OCI-M2 (cell line): ENCODE data around the gene FMN2.
"Not testable (repeated sequence)": the region's sequence is repeated elsewhere in the genome, so short reads cannot be mapped to it uniquely, and the experiment has no call there.

Source experiments
- DNase-seq: peaks from one replicate; lab custom pipeline; 2025; ENCODE audit not compliant: unreplicated experiment; lab: John Stamatoyannopoulos, UW

Gene FMN2

DNA sequence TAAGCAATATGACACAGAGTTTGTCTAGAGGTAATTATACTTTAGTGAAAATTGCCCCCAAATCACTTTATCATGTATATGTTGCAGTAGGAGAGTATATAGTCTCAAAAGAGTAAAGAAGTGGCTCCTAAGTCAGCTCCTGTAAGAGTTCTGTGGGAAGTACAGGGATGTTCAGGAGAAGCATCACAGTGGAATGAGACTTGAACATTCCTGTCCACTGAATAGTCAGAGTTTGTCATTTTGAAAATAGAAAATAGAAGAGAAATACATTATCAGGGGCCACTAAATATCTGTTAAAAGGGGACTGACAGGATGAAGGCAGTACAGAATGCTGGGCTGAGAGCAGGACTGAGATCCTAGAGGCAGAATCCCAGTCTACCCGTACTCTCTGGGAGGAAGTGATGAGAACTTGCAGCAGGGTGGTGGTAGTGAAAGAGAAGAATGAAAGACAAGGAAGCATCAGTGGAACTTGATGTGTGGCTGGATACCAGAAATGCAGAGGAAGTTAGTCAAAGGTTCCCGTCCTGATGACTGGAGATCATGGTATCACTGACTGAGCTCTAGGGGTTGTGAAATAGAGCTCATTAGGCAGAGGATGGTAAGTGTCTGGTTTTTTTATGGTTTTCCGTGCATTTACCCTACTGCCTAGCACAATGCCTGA lies 153.4 kb downstream of the FMN2 start:
- no peak for DNase-seq

DNA sequence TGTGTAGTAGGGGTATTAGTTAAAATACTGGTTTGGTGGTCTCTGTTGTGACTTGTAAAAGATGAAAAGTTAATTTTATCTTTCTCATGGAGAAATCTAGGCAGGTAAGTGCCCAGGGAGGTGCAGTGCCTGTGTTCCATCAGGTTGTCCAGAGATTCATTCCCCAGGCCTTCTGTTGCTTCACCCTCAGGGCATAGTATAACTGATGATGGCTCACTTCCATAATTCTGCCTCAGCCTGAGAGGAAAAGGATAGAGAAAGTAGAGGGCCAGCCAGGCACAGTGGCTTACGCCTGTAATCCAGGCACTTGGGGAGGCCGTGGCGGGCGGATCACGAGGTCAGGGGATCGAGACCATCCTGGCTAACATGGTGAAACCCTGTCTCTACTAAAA lies 153.9 kb downstream of the FMN2 start:
- DNase-seq = no peak

DNA sequence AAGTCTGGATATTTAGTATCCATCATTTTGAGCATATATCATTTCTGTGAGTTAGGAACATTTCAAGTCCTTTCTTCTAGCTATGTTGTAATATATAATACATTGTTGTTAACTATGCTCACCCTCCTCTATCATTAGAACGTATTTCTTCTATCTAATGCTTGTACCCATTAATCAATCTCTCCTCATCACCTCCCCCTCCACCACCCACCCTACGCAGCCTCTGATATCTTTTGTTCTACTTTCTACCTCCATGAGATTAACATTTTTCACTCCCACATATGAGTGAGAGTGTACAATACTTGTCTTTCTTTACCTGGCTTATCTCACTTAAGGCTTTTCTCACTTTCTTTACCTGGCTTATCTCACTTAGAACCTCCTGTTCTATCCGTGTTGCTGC lies 156.2 kb downstream of the FMN2 start:
- no peak for DNase-seq

DNA sequence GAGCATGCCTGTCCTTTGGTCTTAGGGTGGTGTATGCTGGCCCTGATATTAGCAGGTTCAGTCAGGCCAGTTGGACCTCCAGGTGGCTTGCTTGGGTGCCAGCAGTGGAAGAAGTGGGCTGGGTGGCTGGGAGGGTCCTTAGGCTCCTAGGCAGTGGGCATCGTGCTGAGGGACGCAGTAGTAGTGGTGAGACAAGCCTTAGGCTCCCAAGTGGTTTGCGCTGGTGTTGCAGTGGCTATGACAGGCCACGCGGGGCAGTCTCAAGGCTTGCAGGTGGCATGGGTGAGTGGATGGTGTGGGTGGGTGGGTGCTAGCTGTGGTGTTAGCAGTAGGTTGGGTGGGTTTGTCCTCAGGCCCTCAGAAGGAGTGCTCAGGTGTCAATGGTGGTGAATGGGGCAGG lies 162.3 kb downstream of the FMN2 start:
- DNase-seq = no peak

DNA sequence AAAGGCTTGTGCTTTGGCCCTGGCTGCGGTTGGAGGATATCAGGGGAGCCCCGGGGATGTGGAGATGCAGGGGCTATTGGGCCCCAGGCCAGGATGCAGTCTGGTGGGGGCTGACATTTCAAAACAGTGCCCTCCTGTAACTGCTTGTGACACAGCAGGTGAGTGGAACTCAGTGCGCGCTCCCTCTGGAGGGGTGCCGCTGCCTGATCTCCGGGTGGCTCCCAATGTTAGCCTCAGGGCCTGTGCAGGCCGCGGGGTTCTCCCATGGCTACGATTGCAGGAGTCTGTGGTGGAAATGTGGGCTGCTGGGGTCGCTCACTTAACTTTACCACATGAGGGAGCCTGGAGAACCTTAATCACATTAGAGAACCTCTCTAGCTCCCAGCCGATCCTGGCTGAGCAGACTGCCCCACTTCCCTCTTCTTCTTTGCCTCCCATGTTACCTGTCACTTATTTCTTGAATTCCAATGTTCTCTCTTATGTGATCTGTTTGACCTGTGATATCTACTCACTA lies 163.2 kb downstream of the FMN2 start:
- no peak for DNase-seq

DNA sequence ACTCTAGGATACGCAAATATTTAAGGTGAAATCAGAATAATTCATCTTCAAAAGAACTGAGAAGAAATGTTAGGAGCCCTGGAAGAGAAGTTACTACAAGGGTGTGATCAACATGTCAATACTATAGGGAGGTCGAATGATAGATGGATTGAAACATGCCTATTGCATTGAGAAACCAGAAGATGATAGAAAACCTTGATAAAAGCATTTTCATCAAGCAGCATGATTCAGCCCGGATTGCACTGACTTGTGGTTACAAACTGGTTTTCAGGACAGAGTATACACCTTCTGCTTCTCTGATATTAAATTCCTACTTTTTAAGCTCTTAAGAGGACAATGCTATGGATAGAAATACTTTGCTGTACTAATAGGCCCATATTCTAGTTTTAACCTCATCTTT lies 164.2 kb downstream of the FMN2 start:
- DNase-seq = no peak

DNA sequence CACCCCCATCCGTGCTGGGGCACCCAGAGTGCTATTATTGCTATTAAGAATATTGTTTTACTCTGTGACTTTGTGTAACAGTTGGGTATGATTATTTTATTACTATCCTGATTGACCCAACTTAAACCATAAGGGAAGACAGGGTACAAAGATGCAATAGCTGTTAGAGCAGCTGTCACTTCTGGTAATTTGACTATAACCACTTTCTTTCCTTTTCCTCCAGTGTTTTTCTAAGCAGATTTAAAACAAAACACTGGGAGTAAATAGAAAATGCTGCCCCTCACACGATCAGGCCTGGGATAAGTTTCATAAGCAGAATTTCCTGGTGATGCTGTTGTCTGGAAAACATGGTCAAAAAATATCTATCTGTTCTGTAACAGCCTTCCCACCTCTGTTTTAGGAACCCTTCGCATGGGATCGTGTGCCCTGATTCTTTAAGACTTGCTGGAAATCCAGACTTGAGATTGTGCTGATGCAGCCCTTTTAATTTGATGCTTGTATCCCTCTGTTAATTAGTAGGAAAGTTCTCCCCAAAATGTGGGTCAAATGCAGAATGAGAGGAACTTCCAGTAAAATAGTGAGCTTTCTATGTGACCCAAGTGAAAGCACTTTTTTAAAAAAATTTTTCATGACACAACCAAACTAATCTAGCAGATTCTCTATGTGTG lies 165.3 kb downstream of the FMN2 start:
- no peak for DNase-seq

DNA sequence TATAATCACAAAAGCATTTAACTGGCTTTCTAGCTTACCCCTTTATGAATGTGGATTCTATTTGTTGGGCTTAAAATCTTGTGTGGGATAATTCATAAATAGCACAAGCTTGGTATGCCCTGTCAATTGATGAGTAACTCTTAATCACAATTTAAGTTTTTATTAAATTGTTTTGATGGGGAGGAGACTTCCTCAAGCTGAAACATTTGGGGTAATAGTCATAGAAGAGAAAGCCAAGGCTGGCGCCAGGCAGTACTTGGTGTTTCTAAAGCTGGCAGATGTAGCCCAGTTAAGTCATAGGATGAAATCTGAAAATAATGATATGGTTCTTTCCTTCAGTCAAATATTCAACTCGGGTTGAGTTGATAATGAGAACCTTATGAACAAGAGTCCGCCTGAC lies 167.2 kb downstream of the FMN2 start:
- no peak for DNase-seq

DNA sequence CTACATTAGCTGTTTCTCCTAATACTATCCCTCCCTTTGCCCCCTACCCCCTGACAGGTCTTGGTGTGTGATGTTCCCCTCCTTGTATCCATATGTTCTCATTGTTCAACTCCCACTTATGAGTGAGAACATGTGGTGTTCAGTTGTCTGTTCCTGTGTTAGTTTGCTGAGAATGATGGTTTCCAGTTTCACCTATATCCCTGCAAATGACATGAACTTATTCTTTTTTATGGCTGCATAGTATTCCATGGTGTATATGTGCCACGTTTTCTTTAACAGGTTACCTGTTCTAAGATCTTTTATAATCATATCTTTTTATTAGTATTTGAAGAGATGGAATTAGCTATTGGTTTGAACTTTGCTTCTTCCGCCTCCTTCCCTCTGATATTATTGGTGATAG lies 172.8 kb downstream of the FMN2 start:
- not testable (repeated sequence) for DNase-seq

DNA sequence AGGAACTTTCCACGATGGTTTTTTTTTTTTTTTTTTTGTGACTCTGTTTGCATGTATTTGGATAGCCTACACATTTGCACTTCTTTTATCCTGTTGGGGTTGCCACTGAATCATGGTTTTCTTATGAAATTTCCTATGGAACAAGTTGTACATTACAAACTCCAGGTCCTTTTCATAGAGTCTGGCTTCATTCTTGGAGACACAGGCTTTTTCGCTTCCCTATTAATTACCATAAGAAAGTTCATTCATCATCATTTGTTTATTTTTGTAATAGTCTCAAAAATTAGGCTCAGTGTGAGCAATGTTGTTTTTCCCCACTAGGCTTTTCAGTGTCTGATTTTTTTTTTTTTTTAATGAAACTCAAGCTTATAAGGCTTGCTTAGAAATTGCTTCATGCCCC lies 179.4 kb downstream of the FMN2 start:
- DNase-seq = no peak

DNA sequence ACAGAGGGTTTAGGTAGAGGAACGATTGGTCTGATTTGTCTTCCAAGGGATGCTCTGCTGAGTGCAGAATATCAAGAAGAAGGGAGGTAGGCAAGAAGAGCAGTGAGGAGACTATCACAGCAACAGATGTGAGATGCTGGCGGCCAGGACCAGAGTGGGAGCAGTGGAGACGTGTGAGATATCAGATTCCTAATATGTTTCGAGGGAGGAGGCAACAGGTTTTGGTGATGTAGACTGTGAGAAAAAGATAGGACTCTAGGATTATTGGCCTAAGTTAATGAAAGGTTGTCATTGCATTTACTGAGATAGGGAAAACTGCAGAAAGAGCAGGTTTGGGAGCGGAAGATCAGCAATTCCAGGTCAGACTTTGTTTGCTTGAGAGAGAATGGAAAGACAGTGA lies 182.9 kb downstream of the FMN2 start:
- DNase-seq = no peak

DNA sequence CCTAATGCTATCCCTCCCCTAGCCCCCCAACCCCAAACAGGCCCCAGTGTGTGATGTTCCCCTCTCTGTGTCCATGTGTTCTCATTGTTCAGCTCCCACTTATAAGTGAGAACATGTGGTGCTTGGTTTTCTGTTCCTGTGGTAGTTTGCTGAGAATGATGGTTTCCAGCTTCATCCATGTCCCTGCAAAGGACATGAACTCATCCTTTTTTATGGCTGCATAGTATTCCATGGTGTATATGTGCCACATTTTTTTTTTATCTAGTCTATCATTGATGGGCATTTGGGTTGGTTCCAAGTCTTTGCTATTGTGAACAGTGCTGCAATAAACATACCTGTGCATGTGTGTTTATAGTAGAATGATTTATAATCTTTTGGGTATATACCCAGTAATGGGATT lies 183.5 kb downstream of the FMN2 start:
- not testable (repeated sequence) for DNase-seq

DNA sequence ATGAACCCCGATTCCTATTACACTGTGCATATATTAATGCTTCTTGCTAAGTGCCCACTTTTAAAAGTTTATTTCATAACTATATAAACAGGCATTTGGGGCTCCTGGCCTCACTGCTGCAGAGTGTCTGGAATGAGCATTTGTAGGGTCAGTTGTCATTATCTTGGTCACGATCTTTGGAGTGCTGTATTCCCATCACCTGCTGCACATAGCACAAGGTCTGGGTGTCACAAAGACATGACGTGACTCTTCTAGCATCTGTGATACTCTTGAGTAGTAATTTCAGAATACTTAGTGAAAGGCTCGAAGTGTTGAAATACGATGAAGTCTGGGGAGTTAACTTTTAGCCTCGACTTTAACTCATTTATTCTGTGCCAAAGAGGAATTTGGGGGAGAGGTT lies 186.4 kb downstream of the FMN2 start:
- no peak for DNase-seq

DNA sequence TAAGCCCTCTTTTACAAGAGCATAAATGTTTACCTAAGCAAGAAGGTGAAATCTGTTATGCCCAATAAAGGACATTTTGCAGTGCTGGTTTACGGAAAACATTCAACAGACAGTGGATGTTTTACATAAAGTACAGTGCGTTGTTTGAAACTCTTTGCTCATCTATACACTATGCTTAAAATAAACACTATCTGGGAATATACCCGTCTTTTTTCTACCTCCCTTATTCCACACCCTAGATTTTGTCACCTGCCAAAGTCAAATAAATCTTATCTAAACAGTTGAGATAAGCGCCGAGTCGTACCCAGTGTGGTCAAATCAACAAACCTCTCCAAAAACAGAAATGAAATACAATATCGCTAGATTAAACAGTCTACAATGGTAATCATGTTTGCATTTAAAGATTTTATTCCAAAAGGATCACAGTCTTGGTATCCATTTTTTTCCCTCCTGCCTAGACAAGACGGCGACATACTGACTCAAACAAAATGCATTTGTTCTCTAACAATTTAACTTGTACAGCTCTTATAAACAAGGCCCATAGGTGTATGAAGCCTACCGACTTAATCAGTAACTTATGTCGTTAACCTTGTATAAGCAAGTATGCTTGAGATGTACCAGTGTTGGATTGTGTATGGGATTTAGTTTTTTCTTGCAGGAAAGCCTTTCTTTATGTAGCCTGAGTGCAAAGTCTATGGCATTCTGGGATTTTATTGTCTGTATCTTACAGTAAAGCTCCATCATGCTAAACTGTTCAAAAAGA lies 189.1 kb downstream of the FMN2 start:
- DNase-seq = no peak

DNA sequence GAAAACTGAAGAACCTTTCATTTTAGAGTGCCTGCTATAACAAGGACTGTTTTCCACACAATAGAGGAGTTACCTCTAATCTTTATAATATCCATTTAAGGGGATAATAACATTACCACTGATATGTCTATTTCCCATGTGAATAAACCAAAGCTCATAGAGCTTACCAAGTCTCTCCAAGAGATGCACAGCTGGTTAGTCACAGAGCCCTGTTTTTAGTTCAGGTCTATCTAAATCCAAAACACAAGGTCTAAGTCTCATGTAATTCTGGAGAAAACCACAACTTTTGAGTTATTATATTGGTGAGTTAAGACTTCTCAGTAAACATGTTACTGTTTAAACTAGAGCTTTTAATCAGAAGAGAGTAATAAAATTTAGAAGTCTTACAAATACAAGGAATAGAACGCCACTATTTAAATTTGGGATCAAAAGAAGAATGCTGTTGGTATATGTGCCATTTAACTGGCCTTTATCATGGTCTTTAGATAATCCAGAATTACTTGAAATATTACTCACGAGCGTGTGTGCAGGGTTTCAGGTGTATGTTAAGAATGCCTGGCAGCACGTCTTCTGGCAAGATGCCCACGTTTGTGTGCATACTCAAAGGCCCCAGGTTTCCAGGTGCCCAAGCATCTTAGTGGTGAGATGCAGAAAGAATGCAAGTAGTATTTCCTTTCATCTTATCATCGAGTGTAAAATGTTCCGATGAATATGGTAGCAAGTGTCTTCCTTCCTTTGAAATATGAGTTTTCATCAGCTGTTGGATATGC lies 190.6 kb downstream of the FMN2 start:
- DNase-seq = no peak

DNA sequence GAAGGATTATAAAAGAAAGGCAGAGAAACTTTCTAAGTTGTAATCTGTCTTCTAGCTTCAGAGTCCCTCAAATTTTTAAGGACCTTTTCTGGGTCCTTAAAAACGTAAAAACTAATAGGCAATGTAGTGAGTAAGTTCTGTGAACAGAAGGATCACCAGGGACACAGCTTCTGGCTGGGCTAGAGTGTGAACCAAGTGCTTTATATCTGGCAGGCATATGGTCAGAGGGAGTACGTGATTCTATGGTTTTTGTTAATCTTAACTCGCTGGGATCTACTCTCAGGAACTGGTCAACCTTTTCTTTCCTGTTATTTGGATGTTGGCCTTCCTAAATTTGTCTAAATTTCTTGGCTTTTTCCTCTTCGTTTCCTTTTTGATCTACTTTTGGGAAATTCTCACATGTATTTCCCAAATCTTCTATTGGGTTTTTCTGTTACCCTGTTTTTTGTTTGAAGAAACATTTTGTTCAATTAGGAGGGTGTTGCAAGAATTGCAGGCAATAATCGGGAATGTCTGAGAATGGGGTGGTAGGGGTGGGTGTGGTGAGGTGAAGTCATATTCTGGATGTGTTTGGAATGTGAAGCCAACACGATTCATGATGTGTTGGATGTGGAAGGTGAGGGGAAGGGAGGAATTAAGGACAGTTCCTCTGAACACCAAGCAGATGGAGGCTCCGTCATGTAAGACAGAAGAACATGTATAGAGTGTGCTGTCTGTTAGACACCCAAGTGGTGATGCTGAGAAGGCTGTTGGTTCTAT lies 193.2 kb downstream of the FMN2 start:
- DNase-seq = no peak

DNA sequence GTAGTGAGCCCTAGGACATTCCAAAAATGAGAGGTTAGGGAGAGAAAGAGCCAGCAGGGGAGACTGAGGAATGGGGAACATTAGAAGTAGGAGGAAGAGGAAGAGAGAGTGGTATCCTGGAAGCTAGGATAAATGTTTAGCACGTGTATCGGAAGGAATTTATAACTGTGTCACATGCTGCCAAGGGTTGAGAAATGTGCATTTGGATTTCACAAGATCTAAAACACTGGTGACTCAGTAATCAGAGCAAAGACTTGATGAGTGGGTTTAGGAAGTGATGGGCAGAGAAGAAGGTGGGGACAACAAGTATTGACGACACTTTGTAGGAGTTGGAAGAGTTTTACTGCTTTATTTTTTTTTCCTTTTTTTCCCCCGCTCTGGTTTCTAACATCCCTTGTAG lies 193.9 kb downstream of the FMN2 start:
- no peak for DNase-seq

DNA sequence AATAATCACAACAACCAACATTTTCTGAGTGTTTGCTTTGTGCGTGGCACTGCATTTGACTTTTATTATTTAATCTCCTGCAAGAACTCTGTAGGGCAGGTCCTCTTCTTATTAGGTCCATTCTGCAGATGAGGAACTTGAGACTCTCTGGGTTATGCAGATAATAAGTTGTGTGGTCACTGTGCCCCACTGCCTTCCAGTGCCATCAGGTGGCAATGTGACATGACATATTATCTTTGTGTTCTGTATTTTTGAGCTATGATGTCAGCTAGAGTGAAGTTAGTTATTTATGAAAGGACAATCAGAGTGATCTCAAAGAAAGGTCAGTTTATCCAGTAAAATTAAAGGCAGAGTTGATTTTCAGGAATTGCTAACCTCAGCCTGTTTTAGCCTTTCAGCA lies 196.0 kb downstream of the FMN2 start:
- no peak for DNase-seq

DNA sequence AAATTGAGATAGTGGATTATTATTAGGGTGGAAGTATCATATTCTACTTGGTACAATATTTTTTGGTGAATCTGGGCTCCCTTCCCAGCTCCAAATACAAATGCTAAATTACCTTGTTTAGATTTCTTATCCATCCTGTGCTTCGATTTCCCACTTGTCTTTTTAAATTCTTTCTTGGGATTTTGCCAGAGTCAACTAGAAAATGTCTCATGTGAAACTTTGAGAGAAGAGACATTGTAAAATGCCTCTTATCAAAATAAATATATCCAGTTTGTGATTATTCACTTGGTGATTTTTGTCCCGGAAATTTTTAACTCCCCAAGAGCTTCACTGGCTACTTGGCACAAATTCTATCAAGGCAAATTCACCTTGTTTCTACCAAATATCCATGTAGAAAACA lies 202.0 kb downstream of the FMN2 start:
- DNase-seq = no peak

DNA sequence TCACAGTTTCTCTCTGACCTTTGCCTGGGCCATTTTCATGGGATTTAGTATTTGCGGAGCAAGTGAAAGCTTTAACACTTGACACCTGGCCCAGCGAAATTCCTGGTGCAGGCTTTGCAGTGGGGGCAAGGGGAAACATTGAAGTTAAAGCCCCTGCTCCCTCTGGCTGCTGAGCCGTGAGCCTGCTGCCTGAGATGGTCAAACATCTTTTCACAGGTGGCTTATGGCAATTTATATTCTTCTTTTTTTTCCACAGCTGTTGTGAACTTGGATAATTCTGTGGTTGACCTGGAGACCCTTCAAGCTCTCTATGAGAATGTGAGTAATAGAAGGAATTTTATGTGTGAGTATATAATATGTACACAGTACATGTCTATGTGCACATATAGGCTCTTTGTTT lies 202.9 kb downstream of the FMN2 start:
- no peak for DNase-seq

DNA sequence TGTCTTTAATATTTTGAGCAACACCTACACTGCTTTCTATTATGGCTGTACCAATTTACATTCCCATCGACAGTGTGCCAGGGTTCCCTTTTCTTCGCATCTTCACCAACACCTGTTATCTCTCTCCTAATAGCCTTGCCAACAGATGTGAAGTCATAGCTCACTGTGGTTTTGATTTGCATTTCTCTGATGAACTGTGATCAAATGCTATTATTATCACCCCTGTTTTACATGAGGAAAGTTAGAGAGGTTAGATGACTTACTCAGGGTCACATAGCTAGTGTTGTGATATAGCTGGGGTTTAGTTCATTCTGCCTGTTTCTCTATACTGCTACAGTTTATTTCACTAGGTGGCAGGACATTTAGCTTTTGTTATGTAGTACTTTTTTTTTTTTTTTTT lies 204.1 kb downstream of the FMN2 start:
- no peak for DNase-seq
